ENCODE measurements around the gene SFTPB.

SFTPB gene

DNA sequence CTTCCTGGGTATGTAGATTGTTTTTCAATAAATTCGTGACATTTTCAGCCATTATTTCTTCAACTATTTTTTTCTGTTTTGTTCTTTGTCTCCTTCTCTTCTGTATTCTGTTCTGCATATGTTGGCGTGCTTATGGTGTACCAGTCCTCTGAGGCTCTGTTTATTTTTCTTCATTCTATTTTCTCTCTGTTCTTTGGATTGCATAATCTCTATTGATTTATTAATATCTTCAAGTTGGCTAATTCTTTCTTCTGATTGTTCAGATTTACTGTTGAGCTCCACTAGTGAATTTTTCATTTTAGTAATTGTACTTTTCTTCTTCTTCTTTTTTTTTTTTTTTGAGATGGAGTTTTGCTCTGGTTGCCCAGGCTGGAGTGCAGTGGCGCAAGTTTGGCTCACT, 36.0 kb upstream of the SFTPB start:
- Histone ChIP-seq H2AFZ (ENCODE audit: low read depth) (no peak overlapping the region), H3K27me3 (ENCODE audit: insufficient read depth, low read depth) (no peaks in the 10 kb centered on the region), H3K9ac (0 out of 2 replicates have a peak overlapping the region, but pooled peaks have one; percentile 20), H3K4me2 (peak overlapping the region; percentile 68), H3K4me3 (IDR thresholded peaks at IDR 0.05; ENCODE audit: insufficient read depth, low read depth, low read length) (no peak overlapping the region), H3K36me3 (ENCODE audit: insufficient read depth) (no peaks in the 10 kb centered on the region), H3K79me2 (ENCODE audit: insufficient read depth, low read depth) (no peaks in the 10 kb centered on the region), H3K27ac (peak overlapping the region; percentile 39; the same call in 1 of the 2 replicates), H4K20me1 (ENCODE audit: insufficient read depth) (no peaks in the 10 kb centered on the region), H3K4me1 (ENCODE audit: low read depth, poor library complexity, severe bottlenecking) (peaks cover 70% of the 10 kb centered on the region)
- TF ChIP-seq, protein P1, sequence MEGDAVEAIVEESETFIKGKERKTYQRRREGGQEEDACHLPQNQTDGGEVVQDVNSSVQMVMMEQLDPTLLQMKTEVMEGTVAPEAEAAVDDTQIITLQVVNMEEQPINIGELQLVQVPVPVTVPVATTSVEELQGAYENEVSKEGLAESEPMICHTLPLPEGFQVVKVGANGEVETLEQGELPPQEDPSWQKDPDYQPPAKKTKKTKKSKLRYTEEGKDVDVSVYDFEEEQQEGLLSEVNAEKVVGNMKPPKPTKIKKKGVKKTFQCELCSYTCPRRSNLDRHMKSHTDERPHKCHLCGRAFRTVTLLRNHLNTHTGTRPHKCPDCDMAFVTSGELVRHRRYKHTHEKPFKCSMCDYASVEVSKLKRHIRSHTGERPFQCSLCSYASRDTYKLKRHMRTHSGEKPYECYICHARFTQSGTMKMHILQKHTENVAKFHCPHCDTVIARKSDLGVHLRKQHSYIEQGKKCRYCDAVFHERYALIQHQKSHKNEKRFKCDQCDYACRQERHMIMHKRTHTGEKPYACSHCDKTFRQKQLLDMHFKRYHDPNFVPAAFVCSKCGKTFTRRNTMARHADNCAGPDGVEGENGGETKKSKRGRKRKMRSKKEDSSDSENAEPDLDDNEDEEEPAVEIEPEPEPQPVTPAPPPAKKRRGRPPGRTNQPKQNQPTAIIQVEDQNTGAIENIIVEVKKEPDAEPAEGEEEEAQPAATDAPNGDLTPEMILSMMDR (conservative IDR thresholded peaks at IDR 0.05; ENCODE audit: low read depth, low read length): no peak

DNA sequence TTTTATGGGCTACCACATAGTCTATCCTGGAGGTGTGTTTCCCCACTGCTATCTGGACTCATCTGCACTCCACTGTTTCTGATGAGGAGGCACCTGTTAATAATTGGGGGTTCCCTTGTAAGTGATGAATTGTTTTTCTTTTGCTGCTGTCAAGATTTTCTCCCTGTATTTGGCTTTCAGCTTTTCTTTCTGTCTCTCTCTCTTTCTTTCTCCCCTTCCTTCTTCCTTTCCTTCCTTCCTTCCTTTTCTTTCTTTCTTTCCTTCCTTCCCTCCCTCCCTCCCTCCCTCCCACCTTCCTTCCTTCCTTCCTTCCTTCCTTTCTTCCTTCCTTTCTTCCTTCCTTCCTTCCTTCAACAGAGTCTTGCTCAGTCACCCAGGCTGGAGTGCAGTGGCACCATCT, 35.3 kb upstream of the SFTPB start:
- H3K27me3 ChIP-seq (ENCODE audit: insufficient read depth, low read depth): no peaks in the 10 kb centered on the region
- no peak overlapping the region for H3K4me3 ChIP-seq (IDR thresholded peaks at IDR 0.05; ENCODE audit: insufficient read depth, low read depth, low read length)
- peaks cover 70% of the 10 kb centered on the region for H3K4me1 ChIP-seq (ENCODE audit: low read depth, poor library complexity, severe bottlenecking)
- H3K36me3 ChIP-seq (ENCODE audit: insufficient read depth): no peaks in the 10 kb centered on the region
- TF ChIP-seq, protein P1 (conservative IDR thresholded peaks at IDR 0.05; ENCODE audit: low read depth, low read length): no peak
- H3K9ac ChIP-seq: no peak overlapping the region
- H4K20me1 ChIP-seq (ENCODE audit: insufficient read depth): no peaks in the 10 kb centered on the region
- H3K79me2 ChIP-seq (ENCODE audit: insufficient read depth, low read depth): no peaks in the 10 kb centered on the region
- peak overlapping the region; percentile 20 for H3K4me2 ChIP-seq
- no peak overlapping the region for H3K27ac ChIP-seq
- no peak overlapping the region for H2AFZ ChIP-seq (ENCODE audit: low read depth)

DNA sequence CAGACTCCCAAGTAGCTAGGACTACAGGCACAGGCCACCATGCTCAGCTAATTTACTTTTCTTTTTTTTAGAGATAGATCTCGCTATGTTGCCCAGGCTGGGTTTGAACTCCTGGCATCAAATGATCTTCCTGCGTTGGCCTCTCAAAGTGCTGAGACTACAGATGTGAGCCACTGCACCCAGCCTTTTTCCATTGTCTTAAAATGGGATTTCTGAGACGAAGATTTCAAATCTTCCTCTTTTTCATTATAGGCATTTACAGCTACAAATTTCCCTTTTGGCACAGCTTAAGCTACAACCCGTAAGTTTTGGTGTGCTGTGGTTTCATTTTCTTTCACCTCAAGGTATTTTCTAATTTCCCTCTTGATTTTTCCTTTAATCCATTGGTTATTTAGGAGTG, 34.8 kb upstream of the SFTPB start:
- H3K4me1 ChIP-seq (ENCODE audit: low read depth, poor library complexity, severe bottlenecking): peaks cover 66% of the 10 kb centered on the region
- H3K9ac ChIP-seq: no peak overlapping the region
- H3K4me2 ChIP-seq: peak overlapping the region; percentile 20
- no peaks in the 10 kb centered on the region for H3K79me2 ChIP-seq (ENCODE audit: insufficient read depth, low read depth)
- H4K20me1 ChIP-seq (ENCODE audit: insufficient read depth): no peaks in the 10 kb centered on the region
- no peaks in the 10 kb centered on the region for H3K36me3 ChIP-seq (ENCODE audit: insufficient read depth)
- H2AFZ ChIP-seq (ENCODE audit: low read depth): no peak overlapping the region
- no peaks in the 10 kb centered on the region for H3K27me3 ChIP-seq (ENCODE audit: insufficient read depth, low read depth)
- no peak overlapping the region for H3K4me3 ChIP-seq (IDR thresholded peaks at IDR 0.05; ENCODE audit: insufficient read depth, low read depth, low read length)
- TF ChIP-seq, protein P1 (conservative IDR thresholded peaks at IDR 0.05; ENCODE audit: low read depth, low read length): no peak
- H3K27ac ChIP-seq: no peak overlapping the region

DNA sequence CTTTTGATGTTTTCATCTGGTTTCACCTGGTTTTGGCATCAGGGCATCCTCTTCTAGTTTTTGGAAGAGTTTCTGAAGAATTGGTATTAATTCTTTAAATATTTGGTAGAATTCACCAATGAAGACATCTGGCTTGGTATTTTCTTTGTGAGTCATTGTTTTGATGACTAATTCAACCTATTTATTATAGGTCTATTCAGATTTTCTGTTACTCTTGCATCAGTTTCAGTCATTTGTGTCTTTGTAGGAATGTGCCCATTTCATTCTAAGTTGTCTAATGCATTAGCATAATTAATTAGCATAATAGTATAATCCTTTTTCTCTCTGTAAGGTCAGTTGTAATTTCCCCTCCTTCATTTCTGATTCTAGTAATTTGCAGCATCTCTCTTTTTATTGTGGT, 34.2 kb upstream of the SFTPB start:
- Histone ChIP-seq H2AFZ (ENCODE audit: low read depth) (no peak overlapping the region), H3K36me3 (ENCODE audit: insufficient read depth) (no peaks in the 10 kb centered on the region), H3K4me3 (IDR thresholded peaks at IDR 0.05; ENCODE audit: insufficient read depth, low read depth, low read length) (no peak overlapping the region), H3K27ac (no peak overlapping the region), H4K20me1 (ENCODE audit: insufficient read depth) (no peaks in the 10 kb centered on the region), H3K9ac (no peak overlapping the region), H3K4me2 (peak overlapping the region; percentile 20; the same call in 1 of the 2 replicates), H3K4me1 (ENCODE audit: low read depth, poor library complexity, severe bottlenecking) (peaks cover 60% of the 10 kb centered on the region), H3K79me2 (ENCODE audit: insufficient read depth, low read depth) (no peaks in the 10 kb centered on the region), H3K27me3 (ENCODE audit: insufficient read depth, low read depth) (no peaks in the 10 kb centered on the region)
- TF ChIP-seq, protein P1 (conservative IDR thresholded peaks at IDR 0.05; ENCODE audit: low read depth, low read length): no peak
